PC-9 (cell line): ENCODE data around the gene MYL6B. TPM values are rescaled to one million over a fixed set of nuclear protein-coding genes. Genes with fewer than 3 reads are reported as not detected.

Source experiments
- BruUV-seq: library from RNA; stranded (reverse); fragments of 400-500 nt; replicated peaks from 2 replicates; lab custom pipeline; 2021; lab: Mats Ljungman, UMichigan
- CTCF ChIA-PET: fragments of 300-600 bp; sonication (Branson Sonifier 250); formaldehyde crosslinking; loops from one replicate; lab custom pipeline; 2022; ENCODE audit warnings: antibody characterized with exemption; lab: Charles Lee
- POLR2A ChIA-PET: fragments of 300-600 bp; sonication (Branson Sonifier 250); formaldehyde crosslinking; loops from one replicate; lab custom pipeline; 2022; ENCODE audit warnings: antibody characterized with exemption; ENCODE audit not compliant: unreplicated experiment; lab: Charles Lee
- DNase-seq, 2 experiments: peaks; one replicate each; pipeline versions ENCODE4 v3.0.0 to v3.0.0-alpha.2; 2015 to 2022; ENCODE audit warnings: mixed read lengths in 1 of 2
- H2AFZ ChIP-seq: fragments of 200-600 bp; sonication (generic); 2 replicates; pipeline ENCODE4 v1.8.1; 2017; ENCODE audit warnings: antibody characterized with exemption
- H3F3A ChIP-seq: fragments of 200-600 bp; sonication (generic); 2 replicates; pipeline ENCODE4 v1.8.1; 2017; ENCODE audit warnings: antibody characterized with exemption, mild to moderate bottlenecking, low read depth; ENCODE audit not compliant: insufficient read depth
- H3K27ac ChIP-seq: fragments of 200-600 bp; sonication (generic); 2 replicates; pipeline ENCODE4 v1.6.1; 2016; ENCODE audit warnings: mixed run types
- H3K27me3 ChIP-seq: fragments of 200-600 bp; sonication (generic); 2 replicates; pipeline ENCODE4 v1.6.1; 2016; ENCODE audit warnings: low read depth, mixed run types; ENCODE audit not compliant: insufficient read depth
- H3K36me3 ChIP-seq: fragments of 200-600 bp; sonication (generic); 2 replicates; pipeline ENCODE4 v1.6.1; 2016; ENCODE audit warnings: low read depth, mixed run types
- H3K4me1 ChIP-seq: fragments of 200-600 bp; sonication (generic); replicated peaks from 2 replicates; pipeline ENCODE4 v1.6.1; 2016; ENCODE audit warnings: mixed run types; ENCODE audit not compliant: insufficient read depth
- H3K4me2 ChIP-seq: fragments of 200-600 bp; sonication (generic); 2 replicates; pipeline ENCODE4 v1.6.1; 2017; ENCODE audit warnings: mixed run types
- H3K4me3 ChIP-seq: fragments of 200-600 bp; sonication (generic); 2 replicates; pipeline ENCODE4 v1.6.1; 2016; ENCODE audit warnings: mixed run types
- H3K79me2 ChIP-seq: fragments of 200-600 bp; sonication (generic); 2 replicates; pipeline ENCODE4 v1.6.1; 2017; ENCODE audit warnings: low read depth, mixed run types
- H3K9me2 ChIP-seq: fragments of 200-600 bp; sonication (generic); 2 replicates; pipeline ENCODE4 v1.8.1; 2017; ENCODE audit warnings: mild to moderate bottlenecking; ENCODE audit not compliant: insufficient read depth
- H3K9me3 ChIP-seq: fragments of 200-600 bp; sonication (generic); 2 replicates; pipeline ENCODE4 v1.8.1; 2016; ENCODE audit warnings: low read depth; ENCODE audit not compliant: insufficient read depth
- H4K20me1 ChIP-seq: fragments of 200-600 bp; sonication (generic); 2 replicates; pipeline ENCODE4 v1.8.1; 2017; ENCODE audit not compliant: insufficient read depth
- EZH2 ChIP-seq: fragments of 200-600 bp; sonication (generic); IDR thresholded peaks from 2 replicates; pipeline ENCODE4 v1.8.0; 2017; ENCODE audit warnings: antibody characterized with exemption, low read depth
- intact Hi-C: fragments of 100-400 bp; cut with micrococcal nuclease; formaldehyde crosslinking; loops from one replicate; pipeline ENCODE4 v1.10.0; 2022; ENCODE audit not compliant: unreplicated experiment
- total RNA-seq: library from RNA; stranded (reverse); gene quantifications from 2 replicates; pipeline ENCODE4 v1.2.3, GENCODE V29; 2021
- TF ChIP-seq, protein P1 (sequence below): fragments of 200-600 bp; sonication (generic); conservative IDR thresholded peaks from 2 replicates; pipeline ENCODE4 v1.6.1; 2017; ENCODE audit warnings: mixed run types, antibody characterized with exemption, mild to moderate bottlenecking, moderate library complexity

MYL6B gene
- total RNA-seq, 1 experiment from 2014 or later: 121 TPM

GRCh38 chr12:56146492-56147460 is 5.6 kb upstream of the MYL6B start:
- Histone ChIP-seq H4K20me1 (no peaks in the 10 kb centered on the region), H3K36me3 (no peaks in the 10 kb centered on the region; the same call in 1 of the 2 replicates), H3K9me2 (no peaks in the 10 kb centered on the region), H3K27ac (peak overlapping the region; percentile 37; the same call in 1 of the 2 replicates), H3K4me3 (no peak overlapping the region), H3K27me3 (no peaks in the 10 kb centered on the region), H3K9me3 (no peaks in the 10 kb centered on the region), H2AFZ (no peak overlapping the region), H3K4me1 (peaks cover 27% of the 10 kb centered on the region), H3K4me2 (peak overlapping the region; percentile 48), H3F3A (peaks cover 22% of the 10 kb centered on the region), H3K79me2 (no peaks in the 10 kb centered on the region)
- CTCF ChIA-PET: no interaction called here
- DNase-seq: peak in 1 of 2 experiments; percentile 40
- no peak for TF ChIP-seq EZH2
- TF ChIP-seq, protein P1, sequence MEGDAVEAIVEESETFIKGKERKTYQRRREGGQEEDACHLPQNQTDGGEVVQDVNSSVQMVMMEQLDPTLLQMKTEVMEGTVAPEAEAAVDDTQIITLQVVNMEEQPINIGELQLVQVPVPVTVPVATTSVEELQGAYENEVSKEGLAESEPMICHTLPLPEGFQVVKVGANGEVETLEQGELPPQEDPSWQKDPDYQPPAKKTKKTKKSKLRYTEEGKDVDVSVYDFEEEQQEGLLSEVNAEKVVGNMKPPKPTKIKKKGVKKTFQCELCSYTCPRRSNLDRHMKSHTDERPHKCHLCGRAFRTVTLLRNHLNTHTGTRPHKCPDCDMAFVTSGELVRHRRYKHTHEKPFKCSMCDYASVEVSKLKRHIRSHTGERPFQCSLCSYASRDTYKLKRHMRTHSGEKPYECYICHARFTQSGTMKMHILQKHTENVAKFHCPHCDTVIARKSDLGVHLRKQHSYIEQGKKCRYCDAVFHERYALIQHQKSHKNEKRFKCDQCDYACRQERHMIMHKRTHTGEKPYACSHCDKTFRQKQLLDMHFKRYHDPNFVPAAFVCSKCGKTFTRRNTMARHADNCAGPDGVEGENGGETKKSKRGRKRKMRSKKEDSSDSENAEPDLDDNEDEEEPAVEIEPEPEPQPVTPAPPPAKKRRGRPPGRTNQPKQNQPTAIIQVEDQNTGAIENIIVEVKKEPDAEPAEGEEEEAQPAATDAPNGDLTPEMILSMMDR: no peak
- intact Hi-C loops: no loop called here
- POLR2A ChIA-PET: interaction anchor here (0.7 kb wide), 1 partner anchor 375 kb away, joined by 3 read pairs; the partner anchor contains the start of gene RBMS2
- BruUV-seq: no TSS peak

- Histone ChIP-seq H2AFZ (no peak overlapping the region), H3K9me3 (no peaks in the 10 kb centered on the region), H3K9me2 (no peaks in the 10 kb centered on the region), H3K4me3 (no peak overlapping the region), H3K27me3 (no peaks in the 10 kb centered on the region), H3K4me1 (peaks cover 35% of the 10 kb centered on the region), H3F3A (peaks cover 30% of the 10 kb centered on the region), H3K79me2 (peaks cover 9% of the 10 kb centered on the region; the same call in 1 of the 2 replicates), H3K4me2 (no peak overlapping the region), H4K20me1 (no peaks in the 10 kb centered on the region), H3K27ac (no peak overlapping the region), H3K36me3 (no peaks in the 10 kb centered on the region)
- ChIA-PET POLR2A (interaction anchor here (0.6 kb wide), 1 partner anchor 11 kb away, joined by 9 read pairs; no protein-coding TSS in a partner anchor), CTCF (interaction anchor here (0.6 kb wide), 2 partner anchors 18 to 176 kb away, joined by 5 to 11 read pairs; no protein-coding TSS in a partner anchor)
- no peak for DNase-seq
- no TSS peak for BruUV-seq
- TF ChIP-seq, protein P1: no peak
- TF ChIP-seq EZH2: no peak
- intact Hi-C loops: no loop called here
These were observed 1.8 kb upstream of the MYL6B start for GRCh38 chr12:56150563-56150962.

- no peaks in the 10 kb centered on the region for H3K27me3 ChIP-seq
- H3F3A ChIP-seq: peaks cover 23% of the 10 kb centered on the region
- ChIA-PET CTCF (interaction anchor here (1.0 kb wide), 1 partner anchor 26 kb away, joined by 4 read pairs; no protein-coding TSS in a partner anchor), POLR2A (interaction anchor here (0.6 to 0.7 kb wide), 3 partner anchors 34 to 209 kb away, joined by 3 to 6 read pairs (median 3); partner anchors contain the start of gene ZC3H10)
- TF ChIP-seq EZH2: no peak
- TF ChIP-seq, protein P1: peak; percentile 77
- H3K27ac ChIP-seq: peak overlapping the region; percentile 83
- intact Hi-C loops: loop anchor here (1.0 kb wide), 1 partner anchor 25 kb away; no protein-coding TSS in a partner anchor
- H3K9me2 ChIP-seq: no peaks in the 10 kb centered on the region
- H2AFZ ChIP-seq: peak overlapping the region; percentile 82
- peaks cover 27% of the 10 kb centered on the region for H3K4me1 ChIP-seq
- no peaks in the 10 kb centered on the region for H3K36me3 ChIP-seq
- peaks cover 9% of the 10 kb centered on the region; the same call in 1 of the 2 replicates for H3K79me2 ChIP-seq
- H3K4me2 ChIP-seq: peak overlapping the region; percentile 88
- peak; percentile 50 to 51 for DNase-seq
- H4K20me1 ChIP-seq: no peaks in the 10 kb centered on the region
- H3K4me3 ChIP-seq: peak overlapping the region; percentile 77
- BruUV-seq: TSS peak; percentile 71
- H3K9me3 ChIP-seq: no peaks in the 10 kb centered on the region
These were observed 685 bp upstream of the MYL6B start for GRCh38 chr12:56151672-56152131.
